HG03103 (cell line): ENCODE results near the gene PRUNE2.
"Not testable (repeated sequence)": the region's sequence is repeated elsewhere in the genome, so short reads cannot be mapped to it uniquely, and the experiment has no call there.

Experiments used
- ATAC-seq: cut with Tn5 transposase; IDR thresholded peaks from one replicate; pipeline ENCODE4 v1.9.1; 2021; ENCODE audit warnings: low read depth; ENCODE audit not compliant: unreplicated experiment

PRUNE2 gene

DNA sequence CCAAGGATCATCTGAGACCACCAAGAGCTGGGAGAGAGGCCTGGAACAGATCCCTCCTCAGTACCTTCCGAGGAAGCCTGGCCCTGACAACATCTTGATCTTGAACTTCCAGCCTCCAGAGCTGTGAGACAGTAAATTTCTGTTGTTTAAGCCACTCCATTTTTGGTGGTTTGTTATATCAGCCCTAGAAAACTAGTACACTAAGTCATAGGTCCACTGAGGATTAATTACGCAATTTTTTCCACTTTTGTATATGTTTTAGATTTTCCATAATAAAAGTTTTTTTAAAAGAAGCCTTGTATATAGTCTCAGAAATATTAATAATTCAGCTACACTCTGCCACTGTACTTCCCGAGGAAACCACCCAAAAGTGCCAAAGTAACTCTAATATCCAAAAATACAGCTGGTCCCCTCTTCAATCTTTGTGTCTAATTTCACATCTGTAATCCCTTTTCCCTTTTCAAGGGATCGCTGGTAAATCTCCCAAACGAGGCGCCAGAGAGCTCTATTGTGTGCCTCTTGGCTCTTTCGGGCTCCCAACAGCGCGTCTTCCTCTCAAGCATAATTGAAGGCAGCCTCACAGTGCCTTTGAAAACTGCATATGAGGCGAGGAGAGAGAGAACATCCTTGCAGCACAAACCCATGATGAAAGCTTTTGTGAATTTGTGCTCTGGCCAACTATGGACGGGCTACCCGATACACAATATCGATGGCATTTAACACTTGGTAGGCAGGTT is 32.7 kb downstream of the PRUNE2 start:
- no peak for ATAC-seq

DNA sequence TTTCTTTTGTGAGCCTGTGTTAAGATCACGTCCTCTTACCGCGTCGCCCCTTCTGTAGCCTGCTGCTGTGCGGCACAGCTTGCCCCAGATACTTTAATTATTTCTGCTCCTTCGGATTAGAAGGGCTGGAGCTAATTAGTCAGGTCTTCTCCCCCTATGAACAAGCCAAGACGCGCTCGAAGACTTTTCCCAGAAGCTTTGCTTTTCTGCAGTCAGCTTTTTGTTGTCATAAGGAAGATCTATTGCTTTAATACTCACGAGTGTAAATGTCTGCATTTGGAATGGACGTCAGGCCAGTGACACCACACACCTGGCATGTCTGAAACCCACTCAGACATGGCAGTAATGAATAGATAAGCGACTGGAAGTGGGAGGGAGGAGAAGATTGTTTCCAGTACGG is 37.0 kb downstream of the PRUNE2 start:
- no peak for ATAC-seq

DNA sequence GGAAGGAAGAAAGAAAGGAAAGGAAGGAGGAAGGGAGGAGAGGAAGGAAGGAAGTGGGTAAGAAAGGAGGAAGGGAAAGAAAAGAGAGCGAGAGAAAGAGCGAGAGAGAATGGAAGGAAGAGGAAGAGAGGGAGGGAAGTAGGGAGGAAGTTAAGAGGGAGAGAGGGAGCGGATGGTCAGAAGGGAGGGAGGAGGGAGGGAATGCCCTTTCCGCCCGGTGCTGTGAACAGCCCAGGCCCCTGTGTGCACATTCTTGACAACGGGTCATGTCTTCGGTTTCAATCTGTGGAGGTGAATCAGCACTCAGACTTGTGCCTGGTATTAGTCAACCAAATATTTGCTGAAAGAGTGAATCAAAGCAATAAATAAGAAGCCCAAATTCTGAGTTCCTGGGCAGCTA is 39.2 kb downstream of the PRUNE2 start:
- peak; percentile 51 for ATAC-seq

DNA sequence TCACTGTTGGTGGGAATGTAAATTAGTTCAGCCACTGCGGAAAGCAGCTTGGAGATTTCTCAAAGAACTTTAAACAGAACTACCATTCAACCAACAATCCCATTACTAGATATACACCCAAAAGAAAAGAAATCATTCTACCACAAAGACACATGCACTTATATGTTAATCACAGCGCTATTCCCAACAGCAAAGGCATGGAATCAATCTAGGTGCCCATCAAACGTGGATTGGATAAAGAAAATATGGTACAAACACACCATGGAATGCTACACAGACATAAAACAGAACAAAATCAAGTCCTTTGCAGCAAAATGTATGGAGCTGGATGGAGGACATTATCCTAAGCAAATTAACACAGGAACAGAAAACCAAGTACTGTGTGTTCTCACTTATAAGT is 42.1 kb downstream of the PRUNE2 start:
- ATAC-seq, result no peak

- no peak for ATAC-seq
Measured at GRCh38 chr9:76859860-76860259, 46.1 kb downstream of the PRUNE2 start.

- ATAC-seq, result not testable (repeated sequence)
Measured at GRCh38 chr9:76858248-76858647, 47.7 kb downstream of the PRUNE2 start.

DNA sequence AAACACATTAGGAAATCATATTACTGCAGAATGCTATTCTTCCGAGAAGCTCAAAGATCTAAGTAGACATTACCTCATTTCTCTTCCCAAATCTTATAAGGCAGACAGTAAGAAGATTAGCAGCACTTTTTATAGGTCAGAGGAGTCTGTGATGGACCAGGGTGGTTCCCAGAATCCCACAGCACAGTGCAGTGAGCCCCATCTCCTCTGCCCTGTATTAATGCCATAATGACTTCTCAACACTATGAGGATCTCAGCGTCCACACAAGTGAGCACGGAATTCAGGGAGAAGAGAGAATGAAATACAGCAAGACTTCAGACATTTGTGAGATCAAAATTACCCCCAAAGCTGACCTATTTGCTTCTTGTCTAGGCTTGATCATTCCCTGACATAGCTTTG is 49.9 kb downstream of the PRUNE2 start:
- no peak for ATAC-seq

DNA sequence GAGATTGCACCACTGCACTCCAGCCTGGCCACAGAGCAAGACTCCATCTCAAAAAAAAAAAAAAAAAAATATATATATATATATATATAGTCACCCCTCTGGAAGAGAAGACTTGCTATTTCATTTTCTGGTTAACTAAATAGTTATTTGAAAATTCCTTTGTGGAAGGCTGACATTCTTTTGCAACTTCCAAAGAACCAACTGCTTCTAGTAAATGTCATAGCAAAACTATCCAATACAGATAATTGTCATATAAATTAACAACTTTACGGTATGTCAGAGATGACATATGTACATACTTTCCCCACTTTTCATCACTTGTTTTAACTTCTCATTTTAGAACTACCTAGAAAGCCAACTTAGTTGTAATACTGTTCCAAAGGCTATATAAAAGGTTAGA is 50.9 kb downstream of the PRUNE2 start:
- ATAC-seq, result no peak

DNA sequence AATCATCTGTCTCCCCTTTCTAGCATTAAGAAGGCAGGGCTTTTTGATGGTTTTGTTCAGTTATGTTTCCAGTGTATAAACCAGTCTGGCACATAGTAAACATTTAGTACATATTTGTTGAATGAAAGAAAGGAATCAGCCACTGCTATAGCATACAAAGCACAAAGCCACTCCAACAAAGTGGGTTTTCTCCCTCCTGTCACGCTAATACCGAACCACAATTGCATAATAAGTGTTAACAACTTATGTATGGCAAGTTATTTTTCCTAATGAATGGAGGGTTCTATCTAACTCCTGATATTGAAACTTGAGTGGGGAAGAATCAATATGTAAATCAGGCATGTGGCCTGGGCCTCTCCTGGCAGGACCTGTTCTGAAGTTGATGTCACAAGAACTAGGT is 53.9 kb downstream of the PRUNE2 start:
- no peak for ATAC-seq

- ATAC-seq, result no peak
Measured at GRCh38 chr9:76846297-76846696, 59.6 kb downstream of the PRUNE2 start.

GRCh38 chr9:76845254-76845653 is 60.7 kb downstream of the PRUNE2 start:
- ATAC-seq, result no peak

DNA sequence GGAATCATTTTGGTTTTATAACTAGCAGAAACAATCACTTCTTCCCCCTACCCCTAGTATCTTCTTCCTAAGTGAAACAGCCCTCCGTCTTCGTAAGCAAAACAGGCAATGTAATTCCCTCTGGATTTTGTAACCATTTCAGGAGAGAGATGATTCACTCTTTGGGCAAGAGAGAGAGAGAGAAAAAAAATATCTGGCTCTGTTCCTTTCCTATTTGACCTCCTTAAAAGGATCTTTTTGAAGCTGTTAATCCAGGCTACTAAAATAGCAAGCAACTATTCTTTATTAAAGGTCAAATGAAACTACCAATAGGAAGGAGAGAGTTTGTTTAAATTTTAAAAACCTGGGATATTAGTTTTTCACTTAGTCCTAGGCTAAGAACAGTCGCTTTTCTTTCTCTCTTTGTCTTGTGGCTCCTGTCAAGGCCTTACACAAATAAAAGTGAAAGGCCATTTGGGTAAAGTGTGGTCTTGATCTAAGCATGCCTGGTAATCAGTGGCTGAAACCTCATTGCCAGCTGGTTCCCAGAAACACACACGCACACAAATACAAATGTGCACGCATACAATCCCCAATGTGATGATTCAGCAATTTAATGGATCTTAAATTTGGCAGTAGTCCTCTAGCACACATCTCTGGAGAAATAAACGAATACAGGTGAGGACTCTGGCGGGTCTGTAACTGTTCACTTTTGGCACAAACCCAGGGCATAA is 70.2 kb downstream of the PRUNE2 start:
- ATAC-seq, result no peak

DNA sequence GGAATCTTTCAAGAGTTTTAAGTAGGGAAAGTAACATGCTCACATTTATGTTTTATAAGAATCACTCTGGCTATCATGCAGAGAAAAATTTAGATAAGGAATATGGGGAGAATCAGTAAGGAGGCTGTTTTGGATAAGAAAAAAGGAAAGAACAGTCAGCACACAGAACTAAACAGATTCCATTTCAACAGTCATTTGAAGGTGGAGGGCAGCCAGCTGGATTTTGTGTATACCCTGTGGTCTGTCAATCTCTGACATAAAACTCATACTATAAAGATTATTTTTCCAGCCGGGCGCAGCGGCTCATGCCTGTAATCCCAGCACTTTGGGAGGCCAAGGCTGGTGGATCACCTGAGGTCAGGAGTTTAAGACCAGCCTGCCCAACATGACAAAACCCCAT is 77.5 kb downstream of the PRUNE2 start:
- no peak for ATAC-seq

- ATAC-seq, result no peak
Measured at GRCh38 chr9:76827296-76828080, 78.4 kb downstream of the PRUNE2 start.

GRCh38 chr9:76820431-76820830 is 85.5 kb downstream of the PRUNE2 start:
- no peak for ATAC-seq

GRCh38 chr9:76818271-76818670 is 87.6 kb downstream of the PRUNE2 start:
- no peak for ATAC-seq

GRCh38 chr9:76817489-76817888 is 88.4 kb downstream of the PRUNE2 start:
- no peak for ATAC-seq

- ATAC-seq, result no peak
Measured at GRCh38 chr9:76812591-76812990, 93.3 kb downstream of the PRUNE2 start.

DNA sequence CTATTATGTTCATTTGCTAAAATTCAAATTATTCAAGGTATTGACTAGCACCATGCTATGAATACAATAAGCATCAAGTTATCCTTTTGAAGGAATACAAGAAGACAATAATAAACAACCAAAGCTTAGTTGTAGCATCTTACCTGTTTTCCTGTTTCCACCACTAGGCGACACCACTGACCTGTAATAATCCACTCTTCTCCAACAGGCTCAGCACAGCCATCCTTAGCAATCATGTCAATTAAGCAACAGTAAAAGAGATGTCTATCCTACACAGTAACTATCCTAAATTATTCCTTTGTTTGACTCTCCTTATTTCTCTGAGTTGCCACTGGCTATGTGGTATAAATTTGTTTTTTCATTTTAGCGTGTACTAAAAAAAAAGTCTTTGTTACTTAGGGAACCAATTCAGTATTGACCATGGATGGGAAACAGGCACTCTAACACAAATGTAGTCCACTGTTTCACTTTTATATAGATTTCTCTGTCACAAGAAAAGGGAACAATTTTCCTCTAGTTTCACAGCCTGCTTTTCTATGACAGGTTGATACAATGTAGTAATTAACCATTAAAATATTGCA is 95.4 kb downstream of the PRUNE2 start:
- peak; percentile 88 for ATAC-seq

DNA sequence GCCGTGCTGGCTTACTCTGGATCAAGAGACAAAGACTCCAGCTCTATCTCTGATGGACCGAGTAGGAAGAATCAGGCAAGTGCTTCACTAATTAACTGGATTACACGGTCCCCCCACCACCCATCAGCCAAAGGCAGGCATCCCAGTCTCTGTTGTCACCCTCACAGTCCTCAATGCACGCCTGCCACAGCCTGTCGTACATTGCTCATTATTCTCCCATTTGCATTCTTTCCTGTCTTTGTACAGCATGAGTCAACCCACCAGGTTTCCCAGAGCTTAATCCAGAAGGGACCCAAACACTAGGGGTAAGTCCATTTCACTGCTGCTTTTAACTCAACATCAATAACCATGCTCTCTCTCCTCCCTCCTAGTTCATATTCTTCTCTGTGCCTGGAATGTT is 97.3 kb downstream of the PRUNE2 start:
- no peak for ATAC-seq

DNA sequence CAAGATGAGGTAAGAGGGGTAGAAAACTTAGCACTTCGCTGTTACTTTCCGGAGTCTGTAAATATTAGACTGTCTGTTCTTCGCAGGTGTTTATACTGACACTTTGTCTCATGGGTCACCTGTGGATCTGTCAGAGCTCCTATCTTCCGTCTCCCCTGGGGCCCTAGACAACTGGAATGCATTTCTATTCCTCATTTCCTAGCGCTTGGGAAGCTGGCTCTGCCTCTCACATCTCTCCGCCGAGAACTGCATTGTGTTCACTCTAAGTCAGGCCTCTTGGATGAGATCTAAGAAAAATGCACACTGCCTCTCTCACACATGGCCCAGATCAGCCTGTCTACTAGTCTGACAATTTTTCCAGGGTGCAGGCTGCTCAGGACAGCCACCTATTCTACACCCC is 102.2 kb downstream of the PRUNE2 start:
- ATAC-seq, result no peak
